GM10266 (cell line): ENCODE results near the gene CHPT1.

Experiments used
- DNase-seq: peaks from one replicate; pipeline ENCODE4 v3.0.0; 2012; ENCODE audit errors: extremely low spot score
- TF ChIP-seq, protein P1 (sequence below): IDR thresholded peaks from 2 replicates; pipeline ENCODE4 v1.5.1; 2012; ENCODE audit warnings: mild to moderate bottlenecking, low read depth; ENCODE audit not compliant: control insufficient read depth, insufficient read depth; ENCODE audit errors: missing control alignments

CHPT1 gene

DNA sequence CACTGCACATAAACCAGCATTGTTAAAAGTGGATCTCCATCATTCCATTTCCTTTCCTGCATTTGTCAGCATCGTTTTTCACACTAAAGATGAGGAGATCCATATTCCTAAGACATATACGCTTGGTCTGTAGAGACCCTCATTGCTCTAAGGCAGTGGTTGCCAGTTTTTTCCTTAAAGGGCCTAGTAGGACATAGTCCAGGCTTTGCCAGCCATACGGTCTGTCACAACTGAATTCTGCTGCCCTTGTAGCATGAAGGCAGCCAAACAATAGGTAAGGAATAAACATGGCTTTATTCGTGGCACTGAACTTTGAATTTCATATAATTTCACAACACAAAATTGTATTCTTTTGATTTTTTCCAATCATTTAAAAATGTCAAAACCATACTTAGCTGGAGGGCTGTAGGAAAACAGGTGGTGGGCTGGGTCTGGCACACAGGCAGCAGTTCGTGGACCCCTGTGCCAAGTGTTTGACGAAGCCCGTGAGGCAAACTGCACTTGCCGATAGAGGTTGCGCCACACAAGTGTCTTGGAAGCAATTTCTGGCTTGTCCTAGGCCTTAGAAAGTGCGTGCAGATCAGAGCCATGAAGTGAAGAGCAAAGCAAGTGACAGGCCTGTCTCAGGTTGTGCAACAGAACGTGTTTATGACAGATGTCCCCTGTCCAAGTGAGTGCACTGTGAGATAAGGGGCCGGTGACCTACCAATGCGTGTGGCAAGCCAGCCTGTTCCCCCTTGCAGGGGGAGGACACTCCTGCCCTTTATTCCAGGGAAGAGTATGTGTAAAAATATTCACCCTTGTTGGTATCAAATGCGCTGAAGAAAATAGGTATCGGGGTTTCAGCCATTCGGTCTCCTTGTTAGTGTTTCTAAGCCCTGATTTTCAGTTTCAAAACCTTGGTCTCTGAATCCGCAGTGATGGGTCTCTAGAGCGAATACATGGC, 916 bp upstream of the CHPT1 start:
- TF ChIP-seq, protein P1, sequence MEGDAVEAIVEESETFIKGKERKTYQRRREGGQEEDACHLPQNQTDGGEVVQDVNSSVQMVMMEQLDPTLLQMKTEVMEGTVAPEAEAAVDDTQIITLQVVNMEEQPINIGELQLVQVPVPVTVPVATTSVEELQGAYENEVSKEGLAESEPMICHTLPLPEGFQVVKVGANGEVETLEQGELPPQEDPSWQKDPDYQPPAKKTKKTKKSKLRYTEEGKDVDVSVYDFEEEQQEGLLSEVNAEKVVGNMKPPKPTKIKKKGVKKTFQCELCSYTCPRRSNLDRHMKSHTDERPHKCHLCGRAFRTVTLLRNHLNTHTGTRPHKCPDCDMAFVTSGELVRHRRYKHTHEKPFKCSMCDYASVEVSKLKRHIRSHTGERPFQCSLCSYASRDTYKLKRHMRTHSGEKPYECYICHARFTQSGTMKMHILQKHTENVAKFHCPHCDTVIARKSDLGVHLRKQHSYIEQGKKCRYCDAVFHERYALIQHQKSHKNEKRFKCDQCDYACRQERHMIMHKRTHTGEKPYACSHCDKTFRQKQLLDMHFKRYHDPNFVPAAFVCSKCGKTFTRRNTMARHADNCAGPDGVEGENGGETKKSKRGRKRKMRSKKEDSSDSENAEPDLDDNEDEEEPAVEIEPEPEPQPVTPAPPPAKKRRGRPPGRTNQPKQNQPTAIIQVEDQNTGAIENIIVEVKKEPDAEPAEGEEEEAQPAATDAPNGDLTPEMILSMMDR = no peak
- DNase-seq = peak; percentile 55

DNA sequence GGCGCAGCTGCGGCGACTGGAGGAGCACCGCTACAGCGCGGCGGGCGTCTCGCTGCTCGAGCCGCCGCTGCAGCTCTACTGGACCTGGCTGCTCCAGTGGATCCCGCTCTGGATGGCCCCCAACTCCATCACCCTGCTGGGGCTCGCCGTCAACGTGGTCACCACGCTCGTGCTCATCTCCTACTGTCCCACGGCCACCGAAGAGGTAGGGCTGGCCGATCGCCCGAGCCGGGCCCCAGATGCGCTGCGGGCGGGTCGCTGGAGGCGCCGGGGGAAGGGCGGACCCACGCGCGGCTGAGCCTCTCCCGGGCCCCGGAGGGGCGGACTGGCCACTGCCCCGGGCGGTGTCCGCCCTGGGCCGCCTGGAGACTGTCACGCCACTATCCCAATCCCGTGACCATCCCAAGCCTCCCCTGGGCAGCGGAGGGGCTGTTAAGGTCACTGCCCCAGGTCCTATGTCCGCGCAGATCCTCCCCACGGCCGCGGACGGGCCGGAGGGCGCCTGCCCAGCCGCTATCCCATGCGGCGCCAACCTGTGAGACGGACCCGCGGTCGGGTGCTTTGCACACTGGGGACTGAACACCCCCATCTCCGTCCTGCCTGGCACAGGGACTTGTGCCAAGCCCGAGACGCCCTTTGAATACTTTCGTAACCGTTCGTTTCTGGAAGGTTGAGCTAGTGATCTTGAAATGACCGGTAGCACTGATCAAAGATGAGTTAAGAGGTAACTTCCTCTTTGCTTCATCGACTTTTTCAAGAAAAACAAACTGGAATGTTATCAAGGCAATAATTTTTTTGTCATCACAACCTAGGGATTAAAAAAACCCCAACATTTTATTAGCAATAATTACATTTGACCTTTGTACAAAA, 725 bp downstream of the CHPT1 start:
- TF ChIP-seq, protein P1 = peak; percentile 4
- DNase-seq = peak; percentile 44

GRCh38 chr12:101698800-101699347, 1.4 kb downstream of the CHPT1 start:
- peak; percentile 32 for DNase-seq
- TF ChIP-seq, protein P1 = peak; percentile 22

DNA sequence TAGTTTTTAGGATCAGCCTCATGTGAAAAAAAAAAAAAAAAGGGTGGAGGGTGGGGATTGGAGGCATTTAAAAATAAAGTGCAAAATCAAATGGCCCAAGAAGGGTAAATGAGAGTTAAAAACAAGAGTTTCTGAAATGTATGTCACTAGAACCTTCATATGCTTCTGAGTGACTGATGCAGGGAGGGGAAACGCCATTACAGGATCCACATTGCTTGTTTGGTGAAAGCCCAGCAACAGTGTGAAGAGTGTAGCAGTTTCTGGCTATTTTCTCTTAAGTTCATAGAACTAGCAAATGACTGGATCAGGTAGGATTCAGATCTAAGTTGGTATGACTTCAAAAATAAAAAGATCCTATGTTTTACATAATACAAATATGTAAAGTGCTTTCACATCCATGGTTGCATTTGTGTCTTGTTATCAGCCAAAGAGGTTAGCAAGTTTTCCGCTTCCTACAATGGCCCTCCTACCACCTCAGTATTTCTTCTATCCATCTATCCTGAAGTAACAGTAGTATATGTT, 2.9 kb downstream of the CHPT1 start:
- TF ChIP-seq, protein P1 = no peak
- DNase-seq = no peak

GRCh38 chr12:101703487-101703886, 6.0 kb downstream of the CHPT1 start:
- DNase-seq = no peak
- TF ChIP-seq, protein P1 = no peak

DNA sequence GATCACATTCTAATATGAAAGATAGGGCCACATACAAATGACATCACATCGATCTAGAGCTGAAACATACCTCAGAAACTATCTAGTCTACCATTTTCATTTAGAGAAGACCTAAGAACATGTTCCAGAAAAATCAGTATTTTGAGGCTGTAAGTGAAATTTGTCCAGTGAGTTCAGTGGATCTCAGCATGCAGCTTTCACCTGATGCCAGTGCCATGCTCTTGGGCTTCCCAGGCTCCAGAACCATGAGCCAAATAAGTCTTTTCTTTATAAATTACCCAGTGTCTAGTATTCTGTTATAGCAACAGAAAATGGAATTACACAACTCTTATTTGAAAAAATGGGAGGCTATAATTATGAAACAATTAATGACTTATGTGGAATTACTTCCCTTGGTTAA, 9.0 kb downstream of the CHPT1 start:
- TF ChIP-seq, protein P1 = no peak
- no peak for DNase-seq
